HG03521 (cell line): ENCODE data around the gene CNOT4.
A peak's percentile ranks its signal among the peaks of the same experiment; 100 is the strongest.

Experiments used
- ATAC-seq: cut with Tn5 transposase; IDR thresholded peaks from one replicate; pipeline ENCODE4 v1.9.1; 2021; ENCODE audit warnings: mild to moderate bottlenecking, moderate library complexity; ENCODE audit not compliant: unreplicated experiment

The CNOT4 gene, protein sequence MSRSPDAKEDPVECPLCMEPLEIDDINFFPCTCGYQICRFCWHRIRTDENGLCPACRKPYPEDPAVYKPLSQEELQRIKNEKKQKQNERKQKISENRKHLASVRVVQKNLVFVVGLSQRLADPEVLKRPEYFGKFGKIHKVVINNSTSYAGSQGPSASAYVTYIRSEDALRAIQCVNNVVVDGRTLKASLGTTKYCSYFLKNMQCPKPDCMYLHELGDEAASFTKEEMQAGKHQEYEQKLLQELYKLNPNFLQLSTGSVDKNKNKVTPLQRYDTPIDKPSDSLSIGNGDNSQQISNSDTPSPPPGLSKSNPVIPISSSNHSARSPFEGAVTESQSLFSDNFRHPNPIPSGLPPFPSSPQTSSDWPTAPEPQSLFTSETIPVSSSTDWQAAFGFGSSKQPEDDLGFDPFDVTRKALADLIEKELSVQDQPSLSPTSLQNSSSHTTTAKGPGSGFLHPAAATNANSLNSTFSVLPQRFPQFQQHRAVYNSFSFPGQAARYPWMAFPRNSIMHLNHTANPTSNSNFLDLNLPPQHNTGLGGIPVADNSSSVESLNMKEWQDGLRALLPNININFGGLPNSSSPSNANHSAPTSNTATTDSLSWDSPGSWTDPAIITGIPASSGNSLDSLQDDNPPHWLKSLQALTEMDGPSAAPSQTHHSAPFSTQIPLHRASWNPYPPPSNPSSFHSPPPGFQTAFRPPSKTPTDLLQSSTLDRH

DNA sequence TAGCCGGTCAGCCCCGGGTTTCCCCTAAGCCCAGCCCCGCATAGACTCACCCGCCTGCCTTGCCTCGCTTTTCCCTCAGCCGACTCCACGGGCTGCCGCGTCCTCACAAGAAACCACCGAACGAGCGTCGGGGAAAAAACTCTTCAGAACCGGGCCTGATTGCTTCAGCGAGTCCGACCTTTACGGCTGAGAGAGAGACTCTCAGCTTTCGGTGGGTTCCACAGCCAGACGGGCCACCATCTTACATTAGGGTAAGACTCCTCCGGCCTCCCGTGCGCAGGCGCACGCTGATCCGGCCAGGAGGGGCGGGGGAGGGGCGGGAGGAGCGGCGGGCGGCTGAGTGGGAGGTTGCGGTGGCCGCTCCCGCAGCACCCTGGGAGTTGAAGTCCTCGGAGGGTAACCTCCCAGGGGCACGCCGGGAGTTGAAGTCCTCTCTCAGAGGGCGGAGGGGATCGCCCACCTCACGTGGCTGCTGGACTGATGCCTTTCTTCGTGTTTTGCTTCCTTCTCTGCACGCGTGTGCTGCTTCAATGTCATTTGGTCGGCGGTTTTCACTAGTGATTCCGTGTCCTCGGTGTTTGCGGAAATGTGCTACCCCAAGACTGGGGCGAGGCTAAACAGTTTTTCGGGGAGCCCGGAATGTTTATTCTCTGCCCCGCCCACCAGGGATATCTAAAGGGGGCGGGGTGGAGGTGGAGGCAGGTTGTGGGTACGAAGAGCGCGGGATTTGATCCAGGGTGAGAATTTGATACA, at the start of gene CNOT4:
CNOT4 (minus strand) TSS at position 264 of the 753 bp plus-strand sequence. CDS start 71,771 bp downstream, outside the sequence.
- ATAC-seq, result peak; percentile 97

DNA sequence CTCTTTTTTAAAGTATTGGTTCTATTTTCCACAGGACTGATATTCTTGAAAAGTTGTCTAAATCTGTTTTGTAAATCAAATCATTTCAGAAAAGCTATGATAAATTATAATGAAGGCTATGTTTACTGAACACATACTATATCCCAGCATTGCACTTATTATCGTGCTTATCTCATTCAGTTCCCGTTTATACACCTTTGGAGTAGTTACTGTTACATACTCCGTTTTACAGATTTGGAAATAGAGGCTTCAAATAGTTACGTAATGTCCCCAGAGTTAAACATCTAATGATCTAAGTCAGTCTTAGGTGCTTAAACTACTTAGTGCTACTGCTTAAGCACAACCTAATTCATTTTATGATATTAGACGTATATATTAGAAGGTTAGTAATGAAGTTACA, 49.0 kb upstream of the CNOT4 start:
- no peak for ATAC-seq

DNA sequence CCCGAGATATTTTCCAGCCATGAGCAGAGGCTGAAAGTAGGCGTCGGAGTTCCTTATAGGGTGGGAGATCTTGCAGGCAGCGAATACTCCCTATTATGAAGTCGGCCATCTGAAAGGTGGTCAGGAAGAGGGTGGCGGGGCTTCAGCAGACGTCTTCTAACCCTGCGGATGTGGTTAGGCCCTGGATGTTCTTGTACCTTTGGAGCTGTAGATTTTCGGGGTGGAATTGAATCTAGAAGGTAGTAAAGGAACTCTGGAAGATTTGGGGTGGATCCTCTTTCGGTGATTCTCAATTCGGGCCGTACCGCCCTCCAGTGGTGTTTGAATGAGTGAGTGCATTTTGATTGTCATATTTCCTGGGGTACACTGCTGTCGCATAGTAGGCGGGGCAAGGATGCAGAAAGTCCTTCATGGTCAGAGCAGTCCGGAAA, 48.5 kb upstream of the CNOT4 start:
- ATAC-seq, result peak; percentile 75

DNA sequence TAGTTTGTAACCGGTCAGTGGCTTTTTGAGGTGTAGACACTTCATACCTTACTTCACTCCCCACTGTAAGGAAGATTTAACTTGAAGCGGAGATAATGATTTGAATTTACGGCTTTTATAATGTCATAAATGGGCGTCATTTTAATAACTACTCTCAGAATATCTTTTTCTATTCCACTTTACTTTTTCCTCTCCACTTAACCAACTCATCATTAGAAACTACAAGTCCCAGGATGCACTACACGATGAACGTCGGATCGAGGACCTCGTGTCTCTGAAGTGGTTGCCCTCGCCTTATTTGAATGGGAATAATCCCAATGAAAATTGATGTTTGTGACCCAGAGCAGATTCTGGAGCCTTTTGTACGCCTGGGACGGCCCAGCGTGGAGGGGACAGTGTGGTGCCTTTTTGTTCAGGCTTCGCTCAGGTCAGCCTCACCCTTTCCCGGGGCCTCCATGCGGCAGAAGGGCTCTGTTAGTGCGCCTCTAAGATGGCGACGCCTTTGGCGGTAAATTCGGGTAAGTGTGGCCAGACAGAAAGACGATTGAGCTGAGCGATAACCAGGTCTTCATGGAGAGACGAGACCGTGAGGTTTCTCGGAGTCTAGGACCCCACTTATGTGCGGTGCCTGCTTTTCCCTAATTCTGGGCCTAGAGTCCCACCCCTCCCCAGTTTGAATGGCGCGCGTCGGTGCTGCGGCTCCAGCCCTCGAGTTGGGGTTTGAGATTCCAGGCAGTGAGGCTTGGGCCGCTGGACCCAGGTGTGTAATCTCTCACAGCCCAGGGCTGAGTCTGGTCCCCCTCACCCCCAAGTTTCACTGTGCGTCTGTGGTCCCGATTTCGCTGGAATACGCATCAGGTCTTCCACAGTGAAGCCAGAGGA, 47.8 kb upstream of the CNOT4 start, which contains the start of gene NUP205:
NUP205 (plus strand) TSS at position 463 of the 882 bp plus-strand sequence; CDS start at position 491, 28 bp downstream.
- peak; percentile 78 for ATAC-seq

DNA sequence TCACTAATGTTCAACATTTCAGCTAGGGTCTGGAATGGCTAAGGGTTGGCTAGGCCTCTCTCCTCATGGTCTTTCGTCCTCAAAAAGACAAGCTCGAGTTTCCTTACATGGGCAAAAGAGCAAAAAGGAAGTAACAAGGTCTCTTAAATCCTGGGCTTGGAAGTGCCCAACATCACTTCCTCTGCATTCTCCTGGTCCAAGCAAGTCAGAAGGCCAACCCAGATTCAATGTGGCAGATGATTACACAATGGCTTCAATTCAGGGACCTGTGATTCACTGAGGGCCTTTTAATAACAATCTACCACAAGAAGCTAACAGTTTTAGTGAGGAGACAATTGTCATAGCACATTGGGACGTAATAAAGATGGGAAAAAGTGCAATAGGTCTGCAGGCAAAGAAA, 43.4 kb upstream of the CNOT4 start:
- ATAC-seq, result no peak

DNA sequence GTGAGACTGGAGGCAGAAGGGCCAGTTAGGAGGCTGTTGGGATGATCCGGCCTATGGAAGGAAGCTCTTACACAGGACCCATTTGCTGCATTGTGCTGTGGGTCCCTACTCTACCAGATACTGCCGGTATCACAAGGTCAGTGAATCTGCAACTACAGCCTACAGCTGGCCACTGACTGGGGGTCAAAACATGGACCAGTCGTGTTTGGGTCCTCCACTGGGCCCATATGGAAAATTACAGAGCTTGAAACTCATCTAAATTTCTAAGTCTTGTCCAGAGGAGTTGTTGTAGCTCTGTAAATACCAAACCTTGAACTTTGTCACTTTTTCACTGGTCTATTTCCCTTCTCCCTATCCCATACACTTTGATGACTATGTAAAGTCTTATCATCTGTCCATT, 42.2 kb upstream of the CNOT4 start:
- ATAC-seq, result no peak

DNA sequence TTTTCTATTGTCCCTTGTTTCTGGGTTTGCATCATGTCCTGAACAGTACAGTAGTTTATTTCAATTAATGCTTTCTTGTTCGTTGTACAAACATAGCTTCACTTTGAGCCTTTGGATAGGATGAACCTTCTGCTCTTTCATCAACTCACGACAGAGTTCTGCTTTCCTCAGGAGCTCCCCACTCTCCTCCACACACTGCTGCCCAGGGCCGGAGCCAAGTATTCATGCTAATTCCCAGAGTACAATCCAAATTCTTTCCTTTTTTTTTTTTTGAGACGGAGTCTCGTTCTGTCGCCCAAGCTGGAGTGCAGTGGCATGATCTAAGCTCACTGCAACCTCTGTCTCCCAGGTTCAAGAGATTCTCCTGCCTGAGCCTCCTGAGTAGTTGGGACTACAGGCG, 40.3 kb upstream of the CNOT4 start:
- ATAC-seq, result no peak

DNA sequence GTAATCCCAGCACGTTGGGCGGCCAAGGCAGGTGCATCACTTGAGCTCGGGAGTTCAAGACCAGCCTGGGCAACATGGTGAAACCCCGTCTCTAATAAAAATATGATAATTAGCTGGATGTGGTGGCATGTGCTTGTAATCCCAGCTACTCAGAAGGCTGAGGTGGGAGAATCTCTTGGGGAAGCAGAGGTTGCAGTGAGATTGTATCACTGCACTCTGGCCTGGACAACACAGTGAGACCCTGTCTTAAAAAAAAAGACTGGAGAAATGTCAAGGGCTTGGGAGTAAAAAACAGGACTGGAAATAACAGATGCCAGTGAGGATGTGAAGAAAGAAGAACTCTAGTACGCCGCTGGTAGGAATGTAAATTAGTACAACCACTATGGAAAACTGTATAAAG, 31.1 kb upstream of the CNOT4 start:
- ATAC-seq, result no peak

DNA sequence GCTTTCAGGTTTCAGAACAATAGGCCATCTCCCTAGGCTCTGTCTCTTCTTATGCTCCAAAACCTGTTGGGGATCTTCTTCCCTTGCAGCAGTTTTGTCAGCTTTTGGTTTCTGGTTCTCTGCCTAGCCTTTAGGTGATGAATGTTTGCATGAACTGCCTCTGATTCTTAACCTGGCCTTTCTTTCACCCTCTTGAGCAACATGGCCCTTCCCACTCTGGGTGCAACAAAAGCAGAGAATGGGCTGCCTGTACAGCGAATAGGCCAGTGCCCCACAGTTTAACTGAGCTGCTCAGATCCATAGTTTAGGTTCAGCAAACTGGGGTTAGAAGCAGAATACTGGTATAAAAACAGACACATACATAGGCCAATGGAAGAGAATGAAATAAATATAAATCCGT, 29.7 kb upstream of the CNOT4 start:
- no peak for ATAC-seq

DNA sequence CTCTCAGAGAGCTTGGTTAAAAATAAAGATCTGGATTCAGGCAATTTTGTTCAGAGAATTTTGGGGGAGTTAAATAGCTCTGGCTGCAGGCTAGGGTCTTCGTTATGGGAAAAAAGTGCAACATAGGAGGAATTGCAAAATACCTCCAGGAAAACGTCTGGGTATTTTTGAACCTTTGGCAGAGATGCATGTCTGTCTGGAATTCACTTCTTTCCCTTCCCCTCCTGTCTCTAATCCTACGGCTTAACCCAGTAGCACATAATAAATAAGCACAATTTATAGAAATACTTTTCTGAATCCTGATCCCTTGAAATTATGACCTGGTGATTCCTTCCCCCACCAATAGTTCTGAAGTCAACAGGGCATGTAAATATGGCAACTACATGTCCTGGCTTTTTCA, 28.5 kb upstream of the CNOT4 start:
- no peak for ATAC-seq

DNA sequence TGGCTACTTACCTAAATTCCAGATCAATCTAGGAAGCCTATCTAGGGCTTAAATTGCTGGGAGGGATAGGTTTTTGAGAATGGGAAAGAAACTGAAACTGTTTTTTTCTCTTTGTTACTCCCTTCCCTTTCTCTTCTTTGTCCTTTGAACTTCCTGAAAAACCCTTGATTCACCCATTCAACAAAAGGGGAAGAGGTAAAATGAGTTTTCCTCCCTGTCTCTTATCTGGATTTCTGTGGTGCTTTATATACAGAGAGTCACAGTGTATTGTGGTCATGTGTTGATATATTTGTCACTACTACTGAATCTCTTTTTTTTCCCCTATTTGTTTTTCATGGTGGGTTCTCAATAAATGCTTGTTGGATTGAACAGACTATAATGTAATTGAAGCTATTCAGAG, 28.0 kb upstream of the CNOT4 start:
- ATAC-seq, result no peak

DNA sequence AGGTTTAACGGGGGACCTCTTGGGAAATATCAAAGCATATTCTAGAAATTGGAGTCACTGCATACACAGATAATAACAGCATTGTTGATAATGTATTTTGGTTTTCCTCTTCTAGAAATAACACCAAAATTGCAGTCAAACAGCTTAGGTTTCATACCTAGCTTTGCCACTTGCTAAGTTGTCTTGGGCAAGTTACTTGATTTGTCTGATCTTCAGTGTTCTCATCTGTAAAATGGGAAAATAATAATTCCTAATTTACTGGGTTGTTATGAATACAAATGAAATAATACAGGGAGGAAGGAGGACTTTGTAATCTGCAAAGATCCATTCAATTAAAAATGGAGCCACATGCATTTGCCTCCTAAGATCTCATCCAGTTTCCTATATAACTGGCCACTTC, 27.6 kb upstream of the CNOT4 start:
- no peak for ATAC-seq

DNA sequence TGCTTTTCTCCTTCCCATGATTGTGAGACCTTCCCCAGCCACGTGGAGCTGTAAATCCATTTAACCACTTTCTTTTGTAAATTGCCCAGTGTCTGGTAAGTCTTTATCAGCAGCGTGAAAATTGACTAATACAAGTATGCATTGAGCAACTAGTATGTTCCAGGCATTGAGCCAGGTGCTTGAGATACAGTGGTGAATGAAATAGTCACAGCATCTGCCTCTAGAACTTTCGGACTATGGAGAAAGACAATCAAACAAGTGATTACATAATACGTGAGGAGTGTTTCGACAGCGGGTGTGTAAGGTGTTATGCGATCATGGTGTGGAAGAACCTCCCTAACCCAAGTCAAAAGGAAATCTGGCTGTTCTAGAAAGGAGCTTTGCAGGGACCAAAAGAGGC, 26.2 kb upstream of the CNOT4 start:
- ATAC-seq, result no peak

DNA sequence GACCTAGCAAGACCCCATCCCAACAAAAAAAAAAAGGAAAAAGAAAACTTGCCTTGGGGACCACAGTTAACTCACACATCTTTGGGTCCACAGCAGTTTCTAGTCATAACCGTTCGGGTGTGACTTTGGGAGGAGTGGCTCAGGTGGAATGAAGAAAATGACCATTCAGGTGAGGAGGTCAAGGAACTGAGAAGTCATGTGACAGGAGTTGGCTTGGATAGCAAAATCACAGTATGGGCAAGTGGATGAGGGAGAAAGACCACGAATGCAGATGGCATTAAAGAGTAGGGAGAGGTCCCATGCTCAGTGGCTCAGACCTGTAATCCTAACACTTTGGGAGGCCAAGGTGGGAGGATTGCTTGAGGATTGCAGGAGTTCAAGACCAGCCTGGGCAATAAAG, 17.1 kb upstream of the CNOT4 start:
- ATAC-seq, result no peak

DNA sequence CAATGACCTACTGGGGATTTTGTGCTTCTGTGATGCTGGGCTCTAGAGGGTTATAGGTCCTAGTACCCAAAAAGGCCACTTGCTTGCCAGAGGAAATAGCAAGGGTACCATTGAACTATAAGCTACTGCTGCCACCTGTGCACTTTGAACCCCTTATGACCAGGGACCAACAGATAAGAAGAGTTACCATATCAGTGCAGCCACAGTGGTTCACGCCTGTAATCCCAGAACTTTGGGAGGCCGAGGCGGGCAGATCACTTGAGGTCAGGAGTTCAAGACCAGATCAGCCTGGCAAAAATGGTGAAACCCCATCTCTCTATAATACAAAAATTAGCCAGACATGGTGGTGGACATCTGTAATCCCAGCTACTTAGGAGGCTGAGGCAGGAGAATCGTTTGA, 15.5 kb upstream of the CNOT4 start:
- no peak for ATAC-seq

DNA sequence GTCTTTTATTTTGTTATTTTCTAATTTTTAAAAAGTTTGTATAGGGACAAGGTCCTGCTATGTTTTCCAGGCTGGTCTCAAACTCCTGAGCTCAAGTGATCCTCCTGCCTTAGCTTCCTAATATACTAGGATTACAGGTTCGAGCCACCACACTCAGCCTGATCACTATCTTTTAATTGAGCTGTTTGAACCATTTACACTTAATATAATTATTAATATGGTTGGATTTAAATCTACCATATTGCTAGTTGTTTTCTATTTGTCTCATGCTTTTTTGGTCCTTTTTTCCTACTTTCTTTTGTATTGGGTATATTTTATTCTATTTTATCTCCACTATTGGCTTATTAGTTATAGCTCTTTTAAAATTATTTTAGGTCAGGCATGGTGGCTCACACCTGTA, 13.2 kb upstream of the CNOT4 start:
- ATAC-seq, result no peak

DNA sequence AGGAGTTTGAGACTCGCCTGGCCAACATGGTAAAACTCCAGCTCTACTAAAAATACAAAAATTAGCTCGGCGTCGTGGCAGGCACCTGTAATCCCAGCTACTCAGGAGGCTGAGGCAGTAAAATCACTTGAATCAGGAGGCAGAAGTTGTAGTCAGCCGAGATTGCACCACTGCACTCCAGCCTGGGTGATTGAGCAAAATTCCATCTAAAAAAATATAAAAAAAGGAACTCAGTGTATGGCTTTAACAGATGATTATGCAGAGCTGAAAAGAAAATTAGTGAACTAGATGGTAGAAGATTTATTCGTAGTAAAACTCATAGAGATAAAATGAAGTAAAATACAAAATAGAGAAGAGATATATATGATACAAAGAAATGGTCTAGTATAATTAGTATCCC, 12.6 kb upstream of the CNOT4 start:
- no peak for ATAC-seq

DNA sequence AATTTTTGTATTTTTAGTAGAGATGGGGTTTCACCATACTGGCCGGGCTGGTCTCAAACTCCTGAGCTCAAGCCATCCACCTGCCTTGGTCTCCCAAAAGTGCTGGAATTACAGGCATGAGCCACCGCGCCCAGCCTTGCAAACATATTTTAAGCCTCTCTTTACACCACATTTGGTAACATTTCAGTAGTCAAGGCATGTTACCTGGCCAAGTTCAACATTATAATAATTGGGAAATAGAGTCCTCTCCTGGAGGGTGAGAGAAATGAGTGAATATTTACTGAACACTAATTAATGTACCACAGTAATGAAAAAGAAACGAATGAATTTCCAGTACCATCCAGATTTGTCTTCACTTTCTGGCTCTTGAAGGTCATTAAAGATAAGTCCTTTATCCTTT, 10.0 kb upstream of the CNOT4 start:
- no peak for ATAC-seq

DNA sequence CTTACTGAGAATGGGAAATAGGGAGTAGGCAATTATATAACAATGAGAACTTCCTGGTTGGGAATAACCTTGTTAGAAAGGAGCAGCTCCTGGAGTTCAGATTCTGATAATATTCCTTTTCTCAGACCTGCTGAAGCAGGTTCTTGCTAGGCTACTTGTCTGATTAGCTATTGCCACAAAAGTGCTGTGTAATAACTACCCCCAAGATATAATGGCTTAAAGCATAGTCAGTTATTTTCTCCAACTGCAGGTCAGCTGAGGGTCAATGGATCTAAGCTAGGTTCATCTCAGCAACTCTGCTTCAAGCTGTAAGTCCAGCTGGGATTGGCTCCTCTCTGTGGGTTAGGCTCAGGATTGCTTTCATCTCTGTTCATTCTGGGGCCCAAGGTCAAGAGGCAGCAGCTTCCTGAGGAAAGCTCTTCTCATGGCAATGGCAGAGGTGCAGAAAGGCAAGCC, 9.4 kb upstream of the CNOT4 start:
- ATAC-seq, result no peak

DNA sequence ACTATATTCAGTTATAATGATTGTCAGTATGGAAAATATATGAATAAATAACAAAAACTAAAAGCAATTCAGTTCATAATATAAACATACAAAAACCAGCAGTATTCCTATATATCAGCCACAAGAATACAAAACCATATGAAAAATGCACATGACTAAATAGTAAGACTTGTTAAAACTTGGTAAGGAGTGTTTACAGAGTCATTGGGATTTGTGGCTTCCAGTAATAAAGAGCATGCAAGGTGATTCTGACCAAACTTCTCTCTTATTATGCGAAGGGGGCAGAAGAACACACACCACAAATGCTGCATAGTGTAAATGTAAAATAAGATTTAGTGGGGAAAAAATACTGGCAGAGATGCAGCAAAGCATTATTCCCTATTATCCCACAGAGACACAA, 8.8 kb upstream of the CNOT4 start:
- ATAC-seq, result no peak
